ENCODE data around the gene ZNF334.

The ZNF334 gene

GRCh38 chr20:46494077-46494476 is 19.3 kb downstream of the ZNF334 start:
- Mint-ChIP-seq H3K27me3 (peaks cover 18% of the 10 kb centered on the region), H3K36me3 (no peaks in the 10 kb centered on the region), H3K27ac (no peak overlapping the region), H3K4me1 (no peaks in the 10 kb centered on the region), H3K4me3 (no peak overlapping the region), H3K9me3 (peaks cover 4% of the 10 kb centered on the region)
- no peak for DNase-seq
- CTCF ChIA-PET, result interaction anchor here (1.1 kb wide), 1 partner anchor 19 kb away, joined by 3 read pairs; no protein-coding TSS in a partner anchor

GRCh38 chr20:46491354-46491753 is 22.0 kb downstream of the ZNF334 start:
- CTCF ChIA-PET, result no interaction called here
- H3K36me3 Mint-ChIP-seq, result no peaks in the 10 kb centered on the region
- no peak for DNase-seq
- no peaks in the 10 kb centered on the region for H3K9me3 Mint-ChIP-seq
- no peak overlapping the region for H3K27ac Mint-ChIP-seq
- no peak overlapping the region for H3K4me3 Mint-ChIP-seq
- peaks cover 16% of the 10 kb centered on the region for H3K27me3 Mint-ChIP-seq
- H3K4me1 Mint-ChIP-seq, result no peaks in the 10 kb centered on the region

GRCh38 chr20:46488451-46488850 is 24.9 kb downstream of the ZNF334 start:
- Mint-ChIP-seq H3K4me1 (no peaks in the 10 kb centered on the region), H3K27me3 (peaks cover 21% of the 10 kb centered on the region), H3K9me3 (no peaks in the 10 kb centered on the region), H3K36me3 (no peaks in the 10 kb centered on the region), H3K27ac (no peak overlapping the region), H3K4me3 (no peak overlapping the region)
- CTCF ChIA-PET, result no interaction called here
- no peak for DNase-seq

- H3K27ac Mint-ChIP-seq, result no peak overlapping the region
- H3K9me3 Mint-ChIP-seq, result no peaks in the 10 kb centered on the region
- peaks cover 16% of the 10 kb centered on the region for H3K27me3 Mint-ChIP-seq
- no peak overlapping the region for H3K4me3 Mint-ChIP-seq
- CTCF ChIA-PET, result no interaction called here
- H3K36me3 Mint-ChIP-seq, result no peaks in the 10 kb centered on the region
- DNase-seq, result no peak
- no peaks in the 10 kb centered on the region for H3K4me1 Mint-ChIP-seq
These were observed 25.7 kb downstream of the ZNF334 start for GRCh38 chr20:46487628-46488027.

- Mint-ChIP-seq H3K36me3 (no peaks in the 10 kb centered on the region), H3K9me3 (no peaks in the 10 kb centered on the region), H3K27ac (no peak overlapping the region), H3K4me1 (no peaks in the 10 kb centered on the region), H3K4me3 (no peak overlapping the region), H3K27me3 (peaks cover 27% of the 10 kb centered on the region)
- DNase-seq, result no peak
- CTCF ChIA-PET, result interaction anchor here (0.6 to 1.4 kb wide), 5 partner anchors 111 to 352 kb away, joined by 3 to 4 read pairs (median 3); no protein-coding TSS in a partner anchor
These were observed 27.9 kb downstream of the ZNF334 start for GRCh38 chr20:46485431-46485830.

GRCh38 chr20:46484954-46485353 is 28.4 kb downstream of the ZNF334 start:
- Mint-ChIP-seq H3K36me3 (no peaks in the 10 kb centered on the region), H3K27me3 (peaks cover 32% of the 10 kb centered on the region), H3K9me3 (no peaks in the 10 kb centered on the region), H3K27ac (no peak overlapping the region), H3K4me3 (no peak overlapping the region), H3K4me1 (no peaks in the 10 kb centered on the region)
- no peak for DNase-seq
- CTCF ChIA-PET, result interaction anchor here (0.6 to 1.4 kb wide), 5 partner anchors 112 to 352 kb away, joined by 3 to 4 read pairs (median 3); no protein-coding TSS in a partner anchor

- Mint-ChIP-seq H3K9me3 (no peaks in the 10 kb centered on the region), H3K36me3 (no peaks in the 10 kb centered on the region), H3K27me3 (peaks cover 40% of the 10 kb centered on the region), H3K4me3 (no peak overlapping the region), H3K27ac (no peak overlapping the region), H3K4me1 (no peaks in the 10 kb centered on the region)
- CTCF ChIA-PET, result no interaction called here
- no peak for DNase-seq
These were observed 29.5 kb downstream of the ZNF334 start for GRCh38 chr20:46483879-46484278.

- Mint-ChIP-seq H3K9me3 (no peaks in the 10 kb centered on the region), H3K27me3 (peaks cover 46% of the 10 kb centered on the region)
These were observed 30.5 kb downstream of the ZNF334 start for GRCh38 chr20:46482864-46483263.

GRCh38 chr20:46477640-46478039 is 35.7 kb downstream of the ZNF334 start:
- H3K36me3 Mint-ChIP-seq, result no peaks in the 10 kb centered on the region
- CTCF ChIA-PET, result no interaction called here
- DNase-seq, result no peak
- H3K27me3 Mint-ChIP-seq, result peaks cover 39% of the 10 kb centered on the region
- no peak overlapping the region for H3K27ac Mint-ChIP-seq
- H3K4me3 Mint-ChIP-seq, result no peak overlapping the region
- no peaks in the 10 kb centered on the region for H3K4me1 Mint-ChIP-seq
- H3K9me3 Mint-ChIP-seq, result no peaks in the 10 kb centered on the region

More at GRCh38 chr20:46482864-46483263, 30.5 kb downstream of the ZNF334 start:
- Mint-ChIP-seq H3K4me1 (no peaks in the 10 kb centered on the region), H3K4me3 (no peak overlapping the region), H3K36me3 (no peaks in the 10 kb centered on the region), H3K27ac (no peak overlapping the region)
- DNase-seq, result no peak
- CTCF ChIA-PET, result no interaction called here

GRCh38 chr20:46477225-46477624 is 36.1 kb downstream of the ZNF334 start:
- H3K27ac Mint-ChIP-seq, result no peak overlapping the region
- H3K9me3 Mint-ChIP-seq, result no peaks in the 10 kb centered on the region
- H3K4me3 Mint-ChIP-seq, result no peak overlapping the region
- no peaks in the 10 kb centered on the region for H3K36me3 Mint-ChIP-seq
- H3K27me3 Mint-ChIP-seq, result peaks cover 39% of the 10 kb centered on the region
- no peak for DNase-seq
- H3K4me1 Mint-ChIP-seq, result no peaks in the 10 kb centered on the region
- CTCF ChIA-PET, result no interaction called here

- Mint-ChIP-seq H3K27ac (no peak overlapping the region), H3K36me3 (no peaks in the 10 kb centered on the region), H3K27me3 (peaks cover 5% of the 10 kb centered on the region), H3K4me1 (no peaks in the 10 kb centered on the region), H3K4me3 (no peak overlapping the region), H3K9me3 (no peaks in the 10 kb centered on the region)
- CTCF ChIA-PET, result interaction anchor here (0.6 kb wide), 1 partner anchor 77 kb away, joined by 3 read pairs; no protein-coding TSS in a partner anchor
- no peak for DNase-seq
These were observed 44.9 kb downstream of the ZNF334 start for GRCh38 chr20:46468508-46468907.

GRCh38 chr20:46464451-46464850 is 48.9 kb downstream of the ZNF334 start:
- no peak overlapping the region for H3K4me3 Mint-ChIP-seq
- H3K27me3 Mint-ChIP-seq, result no peaks in the 10 kb centered on the region
- no peaks in the 10 kb centered on the region for H3K4me1 Mint-ChIP-seq
- no peaks in the 10 kb centered on the region for H3K9me3 Mint-ChIP-seq
- no peaks in the 10 kb centered on the region for H3K36me3 Mint-ChIP-seq
- CTCF ChIA-PET, result no interaction called here
- H3K27ac Mint-ChIP-seq, result no peak overlapping the region
- no peak for DNase-seq

GRCh38 chr20:46463852-46464251 is 49.5 kb downstream of the ZNF334 start:
- Mint-ChIP-seq H3K4me3 (no peak overlapping the region), H3K4me1 (no peaks in the 10 kb centered on the region), H3K27ac (no peak overlapping the region), H3K9me3 (no peaks in the 10 kb centered on the region), H3K27me3 (peaks cover 6% of the 10 kb centered on the region), H3K36me3 (no peaks in the 10 kb centered on the region)
- CTCF ChIA-PET, result no interaction called here
- no peak for DNase-seq

GRCh38 chr20:46461808-46462207 is 51.6 kb downstream of the ZNF334 start:
- Mint-ChIP-seq H3K36me3 (no peaks in the 10 kb centered on the region), H3K4me1 (no peaks in the 10 kb centered on the region), H3K27me3 (peaks cover 25% of the 10 kb centered on the region), H3K9me3 (peaks cover 2% of the 10 kb centered on the region), H3K27ac (no peak overlapping the region), H3K4me3 (no peak overlapping the region)
- no peak for DNase-seq
- CTCF ChIA-PET, result no interaction called here

- CTCF ChIA-PET, result interaction anchor here (1.1 kb wide), 1 partner anchor 21 kb away, joined by 3 read pairs; no protein-coding TSS in a partner anchor
- DNase-seq, result no peak
- Mint-ChIP-seq H3K36me3 (no peaks in the 10 kb centered on the region), H3K27me3 (peaks cover 25% of the 10 kb centered on the region), H3K4me3 (no peak overlapping the region), H3K9me3 (peaks cover 13% of the 10 kb centered on the region), H3K27ac (no peak overlapping the region), H3K4me1 (no peaks in the 10 kb centered on the region)
These were observed 54.3 kb downstream of the ZNF334 start for GRCh38 chr20:46458866-46459750.
